ENCODE data around the gene FBXO11. TPM values are rescaled to one million over a fixed set of nuclear protein-coding genes. Genes with fewer than 3 reads are reported as not detected.

The FBXO11 gene
- total and polyA plus RNA-seq, 2 donors (not counting 1 experiment from before 2014, with no cell fraction given) = 37.7 to 81.6 TPM

GRCh38 chr2:47798631-47799030, 107.7 kb downstream of the FBXO11 start:
- no peak overlapping the region for H3K4me2 ChIP-seq (ENCODE audit: extremely low read depth, insufficient read depth, low read length)
- no peaks in the 10 kb centered on the region for H4K20me1 ChIP-seq (ENCODE audit: control insufficient read depth, extremely low read depth, insufficient read depth, low read length)
- peaks cover 24% of the 10 kb centered on the region for H3K36me3 ChIP-seq (ENCODE audit: control insufficient read depth, insufficient read depth, low read length)
- no peak overlapping the region for H3K4me3 ChIP-seq (replicated peaks in 1 of 4; ENCODE audit: control extremely low read depth in 1 of 4, insufficient read depth in 1 of 4, low read depth in 3 of 4, low read length in 4 of 4)
- no peaks in the 10 kb centered on the region for H3K9me3 ChIP-seq (ENCODE audit: control insufficient read depth, insufficient read depth, low read depth, low read length)
- DNase-seq (ENCODE audit: low read depth in 2 of 2) = no peak
- H3K4me1 ChIP-seq (ENCODE audit: control insufficient read depth, extremely low read depth, insufficient read depth, low read length) = no peaks in the 10 kb centered on the region
- H3K27ac ChIP-seq (ENCODE audit: insufficient read depth, low read length) = no peak overlapping the region
- peaks cover 13% of the 10 kb centered on the region for H3K79me2 ChIP-seq (ENCODE audit: control insufficient read depth, insufficient read depth, low read length)
- no peak overlapping the region for H3K9ac ChIP-seq (ENCODE audit: insufficient read depth, low read length)
- TF ChIP-seq CTCF (conservative IDR thresholded peaks at IDR 0.05 in 1 of 2, IDR thresholded peaks at IDR 0.05 in 1 of 2; ENCODE audit: low read depth in 1 of 2, low read length in 2 of 2) (no peak), EZH2 (IDR thresholded peaks at IDR 0.05; ENCODE audit: low read length, missing control alignments) (no peak)
- H2AFZ ChIP-seq (ENCODE audit: low read length) = no peak overlapping the region
- no peaks in the 10 kb centered on the region for H3K27me3 ChIP-seq (ENCODE audit: control insufficient read depth, insufficient read depth, low read length)

GRCh38 chr2:47796090-47796697, 110.1 kb downstream of the FBXO11 start:
- H3K4me3 ChIP-seq (replicated peaks in 1 of 4; ENCODE audit: control extremely low read depth in 1 of 4, insufficient read depth in 1 of 4, low read depth in 3 of 4, low read length in 4 of 4) = no peak overlapping the region
- peaks cover 25% of the 10 kb centered on the region for H3K79me2 ChIP-seq (ENCODE audit: control insufficient read depth, insufficient read depth, low read length)
- no peaks in the 10 kb centered on the region for H3K4me1 ChIP-seq (ENCODE audit: control insufficient read depth, extremely low read depth, insufficient read depth, low read length)
- H3K9ac ChIP-seq (ENCODE audit: insufficient read depth, low read length) = no peak overlapping the region
- no peaks in the 10 kb centered on the region for H3K9me3 ChIP-seq (ENCODE audit: control insufficient read depth, insufficient read depth, low read depth, low read length)
- peaks cover 18% of the 10 kb centered on the region for H3K36me3 ChIP-seq (ENCODE audit: control insufficient read depth, insufficient read depth, low read length)
- DNase-seq (ENCODE audit: low read depth in 2 of 2) = no peak
- no peak overlapping the region for H3K4me2 ChIP-seq (ENCODE audit: extremely low read depth, insufficient read depth, low read length)
- no peak overlapping the region for H3K27ac ChIP-seq (ENCODE audit: insufficient read depth, low read length)
- H3K27me3 ChIP-seq (ENCODE audit: control insufficient read depth, insufficient read depth, low read length) = no peaks in the 10 kb centered on the region
- no peak for TF ChIP-seq EZH2 (IDR thresholded peaks at IDR 0.05; ENCODE audit: low read length, missing control alignments)
- TF ChIP-seq CTCF (conservative IDR thresholded peaks at IDR 0.05 in 1 of 2, IDR thresholded peaks at IDR 0.05 in 1 of 2; ENCODE audit: low read depth in 1 of 2, low read length in 2 of 2) = no peak
- no peak overlapping the region for H2AFZ ChIP-seq (ENCODE audit: low read length)
- H4K20me1 ChIP-seq (ENCODE audit: control insufficient read depth, extremely low read depth, insufficient read depth, low read length) = no peaks in the 10 kb centered on the region

- H3K4me3 ChIP-seq (replicated peaks in 1 of 4; ENCODE audit: control extremely low read depth in 1 of 4, insufficient read depth in 1 of 4, low read depth in 3 of 4, low read length in 4 of 4) = no peak overlapping the region
Observed at GRCh38 chr2:47785986-47786385, 120.3 kb downstream of the FBXO11 start.

More at GRCh38 chr2:47785986-47786385, 120.3 kb downstream of the FBXO11 start:
- H4K20me1 ChIP-seq (ENCODE audit: control insufficient read depth, extremely low read depth, insufficient read depth, low read length) = no peaks in the 10 kb centered on the region
- no peak overlapping the region for H3K9ac ChIP-seq (ENCODE audit: insufficient read depth, low read length)
- no peaks in the 10 kb centered on the region for H3K36me3 ChIP-seq (ENCODE audit: control insufficient read depth, insufficient read depth, low read length)
- no peak for TF ChIP-seq EZH2 (IDR thresholded peaks at IDR 0.05; ENCODE audit: low read length, missing control alignments)
- TF ChIP-seq CTCF (conservative IDR thresholded peaks at IDR 0.05 in 1 of 2, IDR thresholded peaks at IDR 0.05 in 1 of 2; ENCODE audit: low read depth in 1 of 2, low read length in 2 of 2) = no peak
- H3K4me1 ChIP-seq (ENCODE audit: control insufficient read depth, extremely low read depth, insufficient read depth, low read length) = no peaks in the 10 kb centered on the region
- H3K27me3 ChIP-seq (ENCODE audit: control insufficient read depth, insufficient read depth, low read length) = no peaks in the 10 kb centered on the region
- DNase-seq (ENCODE audit: low read depth in 2 of 2) = no peak
- H3K9me3 ChIP-seq (ENCODE audit: control insufficient read depth, insufficient read depth, low read depth, low read length) = no peaks in the 10 kb centered on the region
- peaks cover 60% of the 10 kb centered on the region for H3K79me2 ChIP-seq (ENCODE audit: control insufficient read depth, insufficient read depth, low read length)
- no peak overlapping the region for H3K27ac ChIP-seq (ENCODE audit: insufficient read depth, low read length)
- H3K4me2 ChIP-seq (ENCODE audit: extremely low read depth, insufficient read depth, low read length) = peak overlapping the region; percentile 17
- H2AFZ ChIP-seq (ENCODE audit: low read length) = no peak overlapping the region

Data from fibroblast of lung (primary cell).